Dendritic cell treated with granulocyte-macrophage colony-stimulating factor and Interleukin-4, amounts not matched to agents 40 ng/mL and 50 ng/mL, for 4 days (primary cell): Measurements from ENCODE around the gene ABCB9.
"Not testable (repeated sequence)": the region's sequence is repeated elsewhere in the genome, so short reads cannot be mapped to it uniquely, and the experiment has no call there.

ENCODE experiments used
- H3K27ac Mint-ChIP-seq: one replicate; pipeline ENCODE4 v1.8.0; 2022; ENCODE audit warnings: mild to moderate bottlenecking, mixed read lengths
- H3K27me3 Mint-ChIP-seq: one replicate; pipeline ENCODE4 v1.8.0; 2022; ENCODE audit warnings: mild to moderate bottlenecking, mixed read lengths
- H3K36me3 Mint-ChIP-seq: one replicate; pipeline ENCODE4 v1.8.0; 2022; ENCODE audit warnings: low read depth, mixed read lengths
- H3K4me1 Mint-ChIP-seq: one replicate; pipeline ENCODE4 v1.8.0; 2022; ENCODE audit warnings: low read depth, mixed read lengths
- H3K4me3 Mint-ChIP-seq: one replicate; pipeline ENCODE4 v1.8.0; 2022; ENCODE audit warnings: mild to moderate bottlenecking, moderate library complexity, mixed read lengths
- H3K9me3 Mint-ChIP-seq: one replicate; pipeline ENCODE4 v1.8.0; 2022; ENCODE audit warnings: mixed read lengths
- intact Hi-C: fragments of 100-400 bp; cut with micrococcal nuclease; formaldehyde crosslinking; loops from one replicate; pipeline ENCODE4 v1.15.0; 2022

ABCB9 gene

GRCh38 chr12:122951979-122952892, 14.0 kb downstream of the ABCB9 start:
- Mint-ChIP-seq H3K4me1 (peaks cover 27% of the 10 kb centered on the region), H3K27ac (no peak overlapping the region), H3K27me3 (no peaks in the 10 kb centered on the region), H3K36me3 (no peaks in the 10 kb centered on the region), H3K4me3 (no peak overlapping the region), H3K9me3 (no peaks in the 10 kb centered on the region)
- intact Hi-C loops: loop anchor here (1.0 to 2.0 kb wide), 2 partner anchors 92 to 159 kb away; no protein-coding TSS in a partner anchor

DNA sequence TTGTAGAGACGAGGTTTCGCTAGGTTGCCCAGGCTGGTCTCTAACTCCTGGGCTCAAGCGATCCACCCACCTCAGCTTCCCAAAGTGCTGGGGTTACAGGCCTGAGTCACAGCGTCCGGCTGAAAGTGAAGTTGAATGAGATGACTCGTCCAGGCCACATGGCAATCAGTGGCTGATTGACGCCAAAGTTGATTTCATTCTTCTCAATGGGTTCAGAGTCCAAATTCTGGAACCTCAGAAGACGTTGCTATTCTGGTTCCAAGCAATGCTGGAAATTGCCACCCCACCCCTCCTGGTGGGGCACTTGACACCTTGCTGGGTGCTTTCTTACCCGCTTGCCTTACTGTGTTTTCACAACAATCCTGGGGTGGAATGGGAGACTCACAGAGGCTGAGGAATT, 14.9 kb downstream of the ABCB9 start:
- Mint-ChIP-seq H3K36me3 (no peaks in the 10 kb centered on the region), H3K27me3 (no peaks in the 10 kb centered on the region), H3K4me1 (peaks cover 35% of the 10 kb centered on the region), H3K27ac (no peak overlapping the region), H3K9me3 (no peaks in the 10 kb centered on the region), H3K4me3 (no peak overlapping the region)
- intact Hi-C loops: no loop called here

- H3K36me3 Mint-ChIP-seq: no peaks in the 10 kb centered on the region
- peaks cover 46% of the 10 kb centered on the region for H3K4me1 Mint-ChIP-seq
- intact Hi-C loops: loop anchor here (5.0 kb wide), 1 partner anchor 53 kb away; the partner anchor contains the start of gene VPS37B
- no peaks in the 10 kb centered on the region for H3K9me3 Mint-ChIP-seq
- no peak overlapping the region for H3K27ac Mint-ChIP-seq
- no peak overlapping the region for H3K4me3 Mint-ChIP-seq
- H3K27me3 Mint-ChIP-seq: peaks cover 1% of the 10 kb centered on the region
These were observed 16.2 kb downstream of the ABCB9 start for GRCh38 chr12:122949816-122950675.

- no peak overlapping the region for H3K27ac Mint-ChIP-seq
- no peaks in the 10 kb centered on the region for H3K9me3 Mint-ChIP-seq
- H3K4me1 Mint-ChIP-seq: peaks cover 52% of the 10 kb centered on the region
- H3K27me3 Mint-ChIP-seq: peaks cover 4% of the 10 kb centered on the region
- no peaks in the 10 kb centered on the region for H3K36me3 Mint-ChIP-seq
- no peak overlapping the region for H3K4me3 Mint-ChIP-seq
- intact Hi-C loops: loop anchor here (5.0 kb wide), 1 partner anchor 52 kb away; the partner anchor contains the start of gene VPS37B
These were observed 16.9 kb downstream of the ABCB9 start for GRCh38 chr12:122949405-122949804.

GRCh38 chr12:122948605-122949004, 17.7 kb downstream of the ABCB9 start:
- Mint-ChIP-seq H3K9me3 (no peaks in the 10 kb centered on the region), H3K36me3 (no peaks in the 10 kb centered on the region), H3K4me1 (peaks cover 60% of the 10 kb centered on the region), H3K27ac (no peak overlapping the region), H3K27me3 (peaks cover 4% of the 10 kb centered on the region), H3K4me3 (no peak overlapping the region)
- intact Hi-C loops: loop anchor here (5.0 kb wide), 1 partner anchor 51 kb away; the partner anchor contains the start of gene VPS37B

GRCh38 chr12:122947352-122947792, 18.9 kb downstream of the ABCB9 start:
- Mint-ChIP-seq H3K9me3 (no peaks in the 10 kb centered on the region), H3K27me3 (peaks cover 4% of the 10 kb centered on the region), H3K36me3 (no peaks in the 10 kb centered on the region), H3K27ac (peak overlapping the region; percentile 97), H3K4me1 (peaks cover 72% of the 10 kb centered on the region), H3K4me3 (peak overlapping the region; percentile 65)
- intact Hi-C loops: loop anchor here (5.0 kb wide), 1 partner anchor 50 kb away; the partner anchor contains the start of gene VPS37B

GRCh38 chr12:122946690-122947341, 19.4 kb downstream of the ABCB9 start:
- Mint-ChIP-seq H3K9me3 (no peaks in the 10 kb centered on the region), H3K4me3 (peak overlapping the region; percentile 65), H3K4me1 (peaks cover 66% of the 10 kb centered on the region), H3K36me3 (no peaks in the 10 kb centered on the region), H3K27ac (peak overlapping the region; percentile 97), H3K27me3 (peaks cover 4% of the 10 kb centered on the region)
- intact Hi-C loops: loop anchor here (5.0 kb wide), 1 partner anchor 50 kb away; the partner anchor contains the start of gene VPS37B

GRCh38 chr12:122944605-122945592, 21.4 kb downstream of the ABCB9 start:
- Mint-ChIP-seq H3K27ac (peak overlapping the region; percentile 60), H3K4me1 (peaks cover 60% of the 10 kb centered on the region), H3K36me3 (no peaks in the 10 kb centered on the region)

GRCh38 chr12:122943196-122943595, 23.1 kb downstream of the ABCB9 start:
- H3K27ac Mint-ChIP-seq: peak overlapping the region; percentile 26
- H3K36me3 Mint-ChIP-seq: no peaks in the 10 kb centered on the region
- H3K9me3 Mint-ChIP-seq: no peaks in the 10 kb centered on the region
- peaks cover 4% of the 10 kb centered on the region for H3K27me3 Mint-ChIP-seq
- intact Hi-C loops: no loop called here
- H3K4me3 Mint-ChIP-seq: no peak overlapping the region
- H3K4me1 Mint-ChIP-seq: peaks cover 55% of the 10 kb centered on the region

More at GRCh38 chr12:122944605-122945592, 21.4 kb downstream of the ABCB9 start:
- H3K4me3 Mint-ChIP-seq: no peak overlapping the region
- intact Hi-C loops: loop anchor here (5.0 kb wide), 1 partner anchor 48 kb away; the partner anchor contains the start of gene VPS37B
- no peaks in the 10 kb centered on the region for H3K9me3 Mint-ChIP-seq
- peaks cover 4% of the 10 kb centered on the region for H3K27me3 Mint-ChIP-seq

- Mint-ChIP-seq H3K27ac (no peak overlapping the region), H3K9me3 (no peaks in the 10 kb centered on the region)
These were observed 23.6 kb downstream of the ABCB9 start for GRCh38 chr12:122942637-122943036.

DNA sequence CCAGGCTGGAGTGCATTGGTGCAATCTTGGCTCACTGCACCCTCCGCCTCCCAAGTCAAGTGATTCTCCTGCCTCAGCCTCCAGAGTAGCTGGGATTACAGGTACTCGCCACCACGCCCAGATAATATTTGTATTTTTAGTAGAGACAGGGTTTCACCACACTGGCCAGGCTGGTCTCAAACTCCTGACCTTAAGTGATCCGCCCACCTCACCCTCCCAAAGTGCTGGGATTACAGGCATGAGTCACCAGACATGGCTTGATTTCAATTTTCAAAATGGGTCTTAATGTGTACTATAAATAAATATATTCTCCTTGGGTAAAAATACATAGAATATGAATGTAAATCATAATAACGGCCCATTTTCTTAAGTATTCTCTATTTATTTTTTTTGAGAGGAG, 24.9 kb downstream of the ABCB9 start:
- H3K27ac Mint-ChIP-seq, H3K9me3 Mint-ChIP-seq, H3K4me3 Mint-ChIP-seq, H3K36me3 Mint-ChIP-seq, intact Hi-C loops, H3K27me3 Mint-ChIP-seq: not testable (repeated sequence)
- H3K4me1 Mint-ChIP-seq: peaks cover 36% of the 10 kb centered on the region

More at GRCh38 chr12:122942637-122943036, 23.6 kb downstream of the ABCB9 start:
- H3K27me3 Mint-ChIP-seq: peaks cover 4% of the 10 kb centered on the region
- intact Hi-C loops: no loop called here
- no peak overlapping the region for H3K4me3 Mint-ChIP-seq
- peaks cover 49% of the 10 kb centered on the region for H3K4me1 Mint-ChIP-seq
- no peaks in the 10 kb centered on the region for H3K36me3 Mint-ChIP-seq

DNA sequence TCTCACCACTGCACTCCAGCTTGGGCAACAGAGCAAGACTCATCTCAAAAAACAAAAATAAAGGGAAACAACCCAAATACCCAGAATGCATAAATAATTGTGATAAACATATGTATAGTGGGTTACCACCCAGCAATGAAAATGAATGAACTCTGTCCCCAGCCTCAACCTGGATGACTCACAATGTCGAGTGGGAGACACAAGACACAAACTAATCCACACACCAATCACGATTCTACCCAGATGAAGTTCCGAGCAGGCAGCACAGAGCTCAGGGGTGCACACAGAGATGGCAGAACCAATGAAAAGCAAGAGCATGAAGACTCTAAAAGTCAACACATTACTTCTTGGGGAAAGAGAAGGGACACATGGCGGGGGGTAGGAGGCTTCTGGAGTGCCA, 27.1 kb downstream of the ABCB9 start:
- Mint-ChIP-seq H3K27me3 (no peaks in the 10 kb centered on the region), H3K4me1 (peaks cover 17% of the 10 kb centered on the region), H3K27ac (no peak overlapping the region), H3K9me3 (no peaks in the 10 kb centered on the region), H3K36me3 (no peaks in the 10 kb centered on the region), H3K4me3 (no peak overlapping the region)
- intact Hi-C loops: no loop called here
